Suprapubic skin (tissue), 4 donors: ENCODE data around the gene SPTAN1. TPM values are rescaled to one million over a fixed set of nuclear protein-coding genes. Genes with fewer than 3 reads are reported as not detected.
"Not testable (repeated sequence)": the region's sequence is repeated elsewhere in the genome, so short reads cannot be mapped to it uniquely, and the experiment has no call there.

Source experiments
- DNase-seq, 2 donors: peaks; one replicate each; pipeline ENCODE4 v3.0.0-alpha.2; 2019; ENCODE audit warnings: low spot score in 2 of 2
- H3K27ac ChIP-seq: fragments of 200-600 bp; sonication (generic); one replicate; pipeline ENCODE4 v1.5.1; 2019
- H3K27me3 ChIP-seq: fragments of 200-600 bp; sonication (generic); one replicate; pipeline ENCODE4 v1.5.1; 2019
- H3K36me3 ChIP-seq: fragments of 200-600 bp; sonication (generic); one replicate; pipeline ENCODE4 v1.5.1; 2019
- H3K4me1 ChIP-seq: fragments of 200-600 bp; sonication (generic); one replicate; pipeline ENCODE4 v1.5.1; 2019
- H3K4me3 ChIP-seq: fragments of 200-600 bp; sonication (generic); one replicate; pipeline ENCODE4 v1.5.1; 2019; ENCODE audit warnings: mild to moderate bottlenecking
- H3K9me3 ChIP-seq: fragments of 200-600 bp; sonication (generic); one replicate; pipeline ENCODE4 v1.5.1; 2019
- EP300 ChIP-seq: sonication (generic); formaldehyde crosslinking; IDR thresholded peaks from one replicate; pipeline ENCODE4 v1.6.1; 2017; ENCODE audit warnings: antibody characterized with exemption
- POLR2A ChIP-seq, 2 donors: fragments of 450-650 bp; IDR thresholded peaks; one replicate each; pipeline ENCODE4 v1.6.1; 2017; ENCODE audit warnings: antibody characterized with exemption in 2 of 2, mild to moderate bottlenecking in 2 of 2, moderate library complexity in 2 of 2
- POLR2AphosphoS5 ChIP-seq, 3 donors: sonication (generic); formaldehyde crosslinking; IDR thresholded peaks; one replicate each; pipeline ENCODE4 v1.6.1; 2017; ENCODE audit warnings: antibody characterized with exemption in 3 of 3
- WGBS: methylation state at CpG from one replicate; pipeline ENCODE4 v1.1.5; 2018; 5-methylcytosine and 5-hydroxymethylcytosine counted together
- total RNA-seq, 4 donors: library from RNA; depleted of rRNA; stranded (reverse); fragments of >200 nt; gene quantifications; one replicate each; pipeline ENCODE4 v1.1.0, GENCODE V29; 2016
- TF ChIP-seq, protein P1 (sequence below), 2 donors: fragments of 200-600 bp in 1 of 2; fragments of 450-650 bp in 1 of 2; sonication (generic) in 1 of 2; IDR thresholded peaks; one replicate each; pipeline ENCODE4 v1.5.1; 2016 to 2019; ENCODE audit warnings: antibody characterized with exemption in 2 of 2, mild to moderate bottlenecking in 1 of 2, moderate library complexity in 1 of 2

SPTAN1 gene
- total RNA-seq, 4 donors from 2014 or later = 251 to 476 (median 354) TPM

DNA sequence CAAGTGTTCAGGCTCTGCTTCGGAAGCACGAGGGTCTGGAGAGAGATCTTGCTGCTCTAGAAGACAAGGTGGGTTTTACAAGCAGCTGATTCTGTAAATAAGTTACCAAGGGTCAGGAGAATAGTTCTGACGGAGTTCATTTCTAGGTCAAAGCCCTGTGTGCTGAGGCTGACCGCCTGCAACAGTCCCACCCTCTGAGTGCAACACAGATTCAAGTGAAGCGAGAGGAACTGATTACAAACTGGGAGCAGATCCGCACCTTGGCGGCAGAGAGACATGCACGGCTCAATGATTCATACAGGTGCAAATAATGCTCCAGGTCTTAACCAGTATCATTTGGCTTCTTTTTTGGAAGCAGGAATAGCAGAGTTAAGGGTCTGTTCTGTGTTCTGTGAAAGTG is 24.8 kb downstream of the SPTAN1 start:
- Histone ChIP-seq H3K4me1 (peaks cover 16% of the 10 kb centered on the region), H3K27me3 (no peaks in the 10 kb centered on the region), H3K4me3 (no peak overlapping the region), H3K9me3 (no peaks in the 10 kb centered on the region), H3K27ac (no peak overlapping the region), H3K36me3 (peaks cover 91% of the 10 kb centered on the region)
- TF ChIP-seq, protein P1, sequence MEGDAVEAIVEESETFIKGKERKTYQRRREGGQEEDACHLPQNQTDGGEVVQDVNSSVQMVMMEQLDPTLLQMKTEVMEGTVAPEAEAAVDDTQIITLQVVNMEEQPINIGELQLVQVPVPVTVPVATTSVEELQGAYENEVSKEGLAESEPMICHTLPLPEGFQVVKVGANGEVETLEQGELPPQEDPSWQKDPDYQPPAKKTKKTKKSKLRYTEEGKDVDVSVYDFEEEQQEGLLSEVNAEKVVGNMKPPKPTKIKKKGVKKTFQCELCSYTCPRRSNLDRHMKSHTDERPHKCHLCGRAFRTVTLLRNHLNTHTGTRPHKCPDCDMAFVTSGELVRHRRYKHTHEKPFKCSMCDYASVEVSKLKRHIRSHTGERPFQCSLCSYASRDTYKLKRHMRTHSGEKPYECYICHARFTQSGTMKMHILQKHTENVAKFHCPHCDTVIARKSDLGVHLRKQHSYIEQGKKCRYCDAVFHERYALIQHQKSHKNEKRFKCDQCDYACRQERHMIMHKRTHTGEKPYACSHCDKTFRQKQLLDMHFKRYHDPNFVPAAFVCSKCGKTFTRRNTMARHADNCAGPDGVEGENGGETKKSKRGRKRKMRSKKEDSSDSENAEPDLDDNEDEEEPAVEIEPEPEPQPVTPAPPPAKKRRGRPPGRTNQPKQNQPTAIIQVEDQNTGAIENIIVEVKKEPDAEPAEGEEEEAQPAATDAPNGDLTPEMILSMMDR (IDR thresholded peaks at IDR 0.05) = no peak
- TF ChIP-seq POLR2AphosphoS5 (IDR thresholded peaks at IDR 0.05) (no peak), EP300 (no peak), POLR2A (IDR thresholded peaks at IDR 0.05) (no peak)
- 93% methylated on average over 8 of the region's 8 CpGs for WGBS
- DNase-seq = no peak

DNA sequence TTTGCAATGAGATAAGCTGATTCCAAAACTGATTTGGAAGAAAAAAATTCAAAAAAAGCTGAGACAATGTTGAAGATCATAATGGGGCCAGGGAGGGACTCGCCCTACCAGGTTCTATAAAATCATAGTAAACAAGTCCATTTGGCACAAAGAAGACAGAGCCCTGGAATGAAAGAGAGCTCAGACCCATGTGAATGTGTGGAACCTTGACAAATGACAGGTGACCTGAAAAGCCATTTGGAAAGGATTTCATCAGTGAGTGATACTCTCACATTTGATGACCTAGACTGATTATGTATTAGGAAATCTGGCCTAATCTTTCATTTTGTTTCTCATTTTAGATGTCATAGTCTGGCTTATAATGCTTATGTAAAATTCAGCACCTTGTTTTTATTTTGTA is 26.8 kb downstream of the SPTAN1 start:
- Histone ChIP-seq H3K4me1 (peaks cover 16% of the 10 kb centered on the region), H3K36me3 (peaks cover 97% of the 10 kb centered on the region), H3K27me3 (no peaks in the 10 kb centered on the region), H3K4me3 (no peak overlapping the region), H3K27ac (no peak overlapping the region), H3K9me3 (no peaks in the 10 kb centered on the region)
- TF ChIP-seq, protein P1 (IDR thresholded peaks at IDR 0.05) = no peak
- TF ChIP-seq POLR2A (IDR thresholded peaks at IDR 0.05) = no peak
- TF ChIP-seq EP300 = no peak
- no peak for TF ChIP-seq POLR2AphosphoS5 (IDR thresholded peaks at IDR 0.05)
- 88% methylated on average over 1 of the region's 1 CpG for WGBS
- DNase-seq = no peak

DNA sequence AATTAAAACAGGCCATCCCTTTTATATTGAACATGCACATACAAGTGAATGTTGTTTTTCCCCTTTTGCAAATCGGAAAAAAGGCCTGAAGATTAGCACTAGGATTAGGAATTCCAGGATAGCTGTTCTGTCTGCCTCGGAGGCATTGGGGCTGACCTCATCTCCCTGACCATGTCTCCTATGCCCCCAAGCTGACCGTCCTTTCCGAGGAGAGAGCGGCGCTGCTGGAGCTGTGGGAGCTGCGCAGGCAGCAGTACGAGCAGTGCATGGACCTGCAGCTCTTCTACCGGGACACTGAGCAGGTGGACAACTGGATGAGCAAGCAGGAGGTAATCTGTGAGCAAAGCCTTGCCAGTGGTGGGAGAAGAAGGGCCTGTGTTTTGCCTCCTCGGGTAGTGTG is 28.3 kb downstream of the SPTAN1 start:
- TF ChIP-seq POLR2A (IDR thresholded peaks at IDR 0.05) (no peak), POLR2AphosphoS5 (IDR thresholded peaks at IDR 0.05) (no peak), EP300 (no peak)
- TF ChIP-seq, protein P1 (IDR thresholded peaks at IDR 0.05) = no peak
- no peaks in the 10 kb centered on the region for H3K9me3 ChIP-seq
- H3K27me3 ChIP-seq = no peaks in the 10 kb centered on the region
- H3K27ac ChIP-seq = no peak overlapping the region
- DNase-seq = no peak
- peaks cover 5% of the 10 kb centered on the region for H3K4me1 ChIP-seq
- H3K36me3 ChIP-seq = peaks cover 100% of the 10 kb centered on the region
- H3K4me3 ChIP-seq = no peak overlapping the region
- WGBS = 94% methylated on average over 10 of the region's 10 CpGs

DNA sequence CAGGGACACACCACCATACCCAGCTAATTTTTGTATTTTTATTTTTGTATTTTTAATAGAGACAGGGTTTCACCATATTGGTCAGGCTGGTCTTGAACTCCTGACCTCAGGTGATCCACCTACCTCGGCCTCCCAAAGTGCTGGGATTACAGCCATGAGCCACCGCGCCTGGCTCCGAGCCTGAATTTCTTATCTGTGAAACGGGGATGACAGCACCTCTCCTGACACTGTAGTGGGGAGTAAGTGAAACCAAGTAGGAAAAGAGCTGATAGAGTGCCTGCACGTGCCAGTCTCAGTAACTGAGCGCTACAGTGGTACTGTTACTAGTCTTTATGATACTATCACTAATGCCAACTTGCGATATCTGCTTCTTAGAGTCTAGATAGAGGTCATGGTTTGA is 32.8 kb downstream of the SPTAN1 start:
- WGBS = 76% methylated on average over 8 of the region's 8 CpGs
- H3K27me3 ChIP-seq = not testable (repeated sequence)

DNA sequence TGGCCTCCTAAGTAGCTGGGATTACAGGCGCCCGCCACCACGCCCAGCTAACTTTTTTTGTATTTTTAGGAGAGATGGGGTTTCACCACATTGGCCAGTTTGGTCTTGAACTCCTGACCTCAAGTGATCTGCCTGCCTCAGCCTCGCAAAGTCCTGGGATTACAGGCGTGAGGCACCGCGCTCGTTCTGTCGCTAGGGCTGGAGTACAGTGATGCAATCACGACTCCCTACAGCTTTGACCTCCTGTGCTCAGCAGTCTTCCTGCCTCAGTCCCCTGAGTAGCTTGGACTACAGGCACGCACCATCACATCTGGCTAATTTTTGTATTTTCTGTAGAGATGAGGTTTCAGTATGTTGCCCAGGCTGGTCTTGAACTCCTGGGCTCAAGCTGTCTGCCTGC is 34.5 kb downstream of the SPTAN1 start:
- not testable (repeated sequence) for H3K27me3 ChIP-seq, H3K4me3 ChIP-seq, H3K9me3 ChIP-seq, DNase-seq, H3K27ac ChIP-seq, H3K4me1 ChIP-seq
- peaks cover 100% of the 10 kb centered on the region for H3K36me3 ChIP-seq
- 93% methylated on average over 11 of the region's 11 CpGs for WGBS

More for the DNA sequence above, 32.8 kb downstream of the SPTAN1 start:
- H3K9me3 ChIP-seq, H3K4me3 ChIP-seq, H3K27ac ChIP-seq, DNase-seq, H3K4me1 ChIP-seq: not testable (repeated sequence)
- H3K36me3 ChIP-seq = peaks cover 100% of the 10 kb centered on the region

DNA sequence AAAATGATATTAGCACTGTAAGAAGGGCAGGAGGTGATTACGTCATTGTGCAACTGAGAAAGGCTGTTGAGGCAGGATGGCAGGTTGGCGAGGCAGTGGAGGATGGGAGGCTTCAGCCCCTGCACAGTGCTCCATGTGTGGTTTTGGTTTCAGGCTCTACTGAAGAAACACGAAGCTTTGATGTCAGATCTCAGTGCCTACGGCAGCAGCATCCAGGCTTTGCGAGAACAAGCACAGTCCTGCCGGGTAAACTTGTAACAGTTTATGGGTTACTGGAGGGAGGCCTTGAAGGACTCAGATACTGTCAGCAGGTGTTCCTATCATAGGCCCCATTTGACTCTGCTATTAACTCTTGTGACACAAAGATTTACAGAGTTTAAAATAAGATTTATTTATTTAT is 35.1 kb downstream of the SPTAN1 start:
- Histone ChIP-seq H3K27me3 (no peaks in the 10 kb centered on the region), H3K4me3 (no peak overlapping the region), H3K27ac (no peak overlapping the region), H3K36me3 (peaks cover 100% of the 10 kb centered on the region), H3K9me3 (no peaks in the 10 kb centered on the region), H3K4me1 (no peaks in the 10 kb centered on the region)
- WGBS = 66% methylated on average over 6 of the region's 6 CpGs
- TF ChIP-seq POLR2A (IDR thresholded peaks at IDR 0.05) = no peak
- TF ChIP-seq, protein P1 (IDR thresholded peaks at IDR 0.05) = no peak
- TF ChIP-seq POLR2AphosphoS5 (IDR thresholded peaks at IDR 0.05) = no peak
- TF ChIP-seq EP300 = no peak
- no peak for DNase-seq
